GM12801 (cell line): ENCODE data around the gene PRKCZ.

Experiments used
- CTCF ChIP-seq: IDR thresholded peaks from one replicate; pipeline ENCODE4 v1.5.1; 2011; ENCODE audit warnings: control low read depth; ENCODE audit not compliant: insufficient read length; ENCODE audit errors: extremely low read depth

Gene PRKCZ

GRCh38 chr1:2146836-2147517 is 96.8 kb downstream of the PRKCZ start:
- no peak for TF ChIP-seq CTCF

- no peak for TF ChIP-seq CTCF
Measured at GRCh38 chr1:2148691-2149090, 98.5 kb downstream of the PRKCZ start.

GRCh38 chr1:2150801-2151200 is 100.6 kb downstream of the PRKCZ start:
- TF ChIP-seq CTCF: no peak

GRCh38 chr1:2151252-2151651 is 101.0 kb downstream of the PRKCZ start:
- TF ChIP-seq CTCF: no peak

- no peak for TF ChIP-seq CTCF
Measured at GRCh38 chr1:2151911-2152310, 101.7 kb downstream of the PRKCZ start.

- no peak for TF ChIP-seq CTCF
Measured at GRCh38 chr1:2152954-2153353, 102.7 kb downstream of the PRKCZ start.

GRCh38 chr1:2154022-2154421 is 103.8 kb downstream of the PRKCZ start:
- no peak for TF ChIP-seq CTCF
